Spleen (tissue), 11 donors: ENCODE results near the gene VCPKMT. TPM values are rescaled to one million over a fixed set of nuclear protein-coding genes. Genes with fewer than 3 reads are reported as not detected.

Source experiments
- DNase-seq: peaks from one replicate; pipeline ENCODE4 v3.0.0-alpha.2; 2020
- H3K27ac ChIP-seq, 8 donors: fragments of 200-600 bp; sonication (generic) in 7 of 8; 1 replicate in 4 of 8; 2 replicates in 4 of 8; pipeline versions ENCODE4 v1.5.0 to v1.8.0; 2016 to 2021; ENCODE audit warnings: inconsistent platforms in 4 of 8, mild to moderate bottlenecking in 4 of 8, moderate library complexity in 1 of 8
- H3K27me3 ChIP-seq, 7 donors: fragments of 200-600 bp; sonication (generic) in 6 of 7; replicated peaks in 1 of 7; 1 replicate in 4 of 7; 2 replicates in 3 of 7; pipeline versions ENCODE4 v1.5.0 to v1.8.0; 2016 to 2021; ENCODE audit warnings: inconsistent platforms in 3 of 7, mild to moderate bottlenecking in 1 of 7
- H3K36me3 ChIP-seq, 6 donors: fragments of 200-600 bp; sonication (generic) in 5 of 6; 1 replicate in 4 of 6; 2 replicates in 2 of 6; pipeline versions ENCODE4 v1.5.0 to v1.8.0; 2016 to 2021; ENCODE audit warnings: inconsistent platforms in 2 of 6
- H3K4me1 ChIP-seq, 6 donors: fragments of 200-600 bp; sonication (generic) in 5 of 6; 1 replicate in 3 of 6; 2 replicates in 3 of 6; pipeline versions ENCODE4 v1.5.0 to v1.8.0; 2016 to 2021; ENCODE audit warnings: inconsistent platforms in 3 of 6
- H3K4me3 ChIP-seq, 8 donors: fragments of 200-600 bp; sonication (generic) in 7 of 8; 1 replicate in 4 of 8; 2 replicates in 4 of 8; pipeline versions ENCODE4 v1.5.0 to v1.8.0; 2016 to 2021; ENCODE audit warnings: inconsistent platforms in 4 of 8, mild to moderate bottlenecking in 4 of 8, moderate library complexity in 2 of 8
- H3K9me3 ChIP-seq, 8 donors: fragments of 200-600 bp; sonication (generic) in 7 of 8; 1 replicate in 4 of 8; 2 replicates in 4 of 8; pipeline versions ENCODE4 v1.5.0 to v1.8.0; 2016 to 2021; ENCODE audit warnings: inconsistent platforms in 4 of 8
- POLR2A ChIP-seq, 3 donors: fragments of 450-650 bp; IDR thresholded peaks; one replicate each; pipeline ENCODE4 v1.5.1; 2017; ENCODE audit warnings: antibody characterized with exemption in 3 of 3, mild to moderate bottlenecking in 1 of 3
- POLR2AphosphoS5 ChIP-seq, 3 donors: sonication (generic); formaldehyde crosslinking; IDR thresholded peaks; one replicate each; pipeline ENCODE4 v1.5.1; 2017; ENCODE audit warnings: antibody characterized with exemption in 3 of 3
- WGBS, 5 donors: extraction: QIAGEN DNeasy Blood & Tissue Kit in 3 of 5; methylation state at CpG; one replicate each; pipeline versions ENCODE4 v1.1.5 to v1.1.7; 2013 to 2018; 5-methylcytosine and 5-hydroxymethylcytosine counted together
- intact Hi-C: fragments of 100-400 bp; cut with DNase I; formaldehyde crosslinking; loops from one replicate; pipeline ENCODE4 v1.15.0; 2023; ENCODE audit warnings: low total_unique reads
- polyA plus RNA-seq, 3 donors: library from polyadenylated mRNA; stranded (reverse); fragments of 200-250 nt; gene quantifications; one replicate each; pipeline ENCODE4 v1.2.1, GENCODE V29; 2013
- small RNA-seq, 4 donors: library from RNA; depleted of rRNA; stranded (forward); fragments of <200 nt; gene quantifications; one replicate each; pipeline ENCODE3, GENCODE V24; 2016
- total RNA-seq, 7 donors: library from RNA; depleted of rRNA in 3 of 7; stranded (reverse); fragments of >200 nt in 3 of 7; fragmentation: NEBNext Ultra II Directional in 4 of 7; extraction: Animal tissue kit (Norgen Biotek cat#: 25700) in 4 of 7; gene quantifications; one replicate each; pipeline versions ENCODE4 v1.1.0 to v1.2.1, GENCODE V29; 2016 to 2021
- TF ChIP-seq, protein P1 (sequence below), 11 experiments: fragments of 200-600 bp in 7 of 11; fragments of 450-650 bp in 4 of 11; sonication (generic) in 4 of 11; IDR thresholded peaks in 8 of 11; conservative IDR thresholded peaks in 3 of 11; 1 replicate in 7 of 11; 2 replicates in 4 of 11; pipeline versions ENCODE4 v1.4.0 to v1.8.0; 2016 to 2021; ENCODE audit warnings: antibody characterized with exemption in 11 of 11, inconsistent platforms in 4 of 11, mild to moderate bottlenecking in 1 of 11
- donor health status: healthy with polysubstance abuse.
- donor health status: DM: no; HTN: no; CAD: no; lungs with moderate emphysema.
- donor health status: DM: no; HTN: no; CAD: no.
- donor health status: Bipolar disorder and iron deficiency.
- donor health status: healthy.
- donor health status: DM: no; HTN: no; CAD: no.
- donor health status: DM: yes; HTN: yes; CAD: no.

The VCPKMT gene
- total and polyA plus RNA-seq, 10 donors = 9.2 to 28.8 (median 12.3) TPM

- Histone ChIP-seq H3K27me3 (no peaks in the 10 kb centered on the region), H3K4me3 (peak overlapping the region in 2 of 8 donors; percentile 4 to 38), H3K36me3 (no peaks in the 10 kb centered on the region), H3K9me3 (no peaks in the 10 kb centered on the region), H3K27ac (peak overlapping the region; percentile 55 to 95 (median 90)), H3K4me1 (peaks cover 32 to 85% (median 63%) of the 10 kb centered on the region in 6 donors)
- peak; percentile 94 for DNase-seq
- intact Hi-C loops = no loop called here
- 20 to 27% (median 25%) methylated on average over 9 to 11 of the region's 11 CpGs for WGBS, 5 donors
- TF ChIP-seq, protein P1, sequence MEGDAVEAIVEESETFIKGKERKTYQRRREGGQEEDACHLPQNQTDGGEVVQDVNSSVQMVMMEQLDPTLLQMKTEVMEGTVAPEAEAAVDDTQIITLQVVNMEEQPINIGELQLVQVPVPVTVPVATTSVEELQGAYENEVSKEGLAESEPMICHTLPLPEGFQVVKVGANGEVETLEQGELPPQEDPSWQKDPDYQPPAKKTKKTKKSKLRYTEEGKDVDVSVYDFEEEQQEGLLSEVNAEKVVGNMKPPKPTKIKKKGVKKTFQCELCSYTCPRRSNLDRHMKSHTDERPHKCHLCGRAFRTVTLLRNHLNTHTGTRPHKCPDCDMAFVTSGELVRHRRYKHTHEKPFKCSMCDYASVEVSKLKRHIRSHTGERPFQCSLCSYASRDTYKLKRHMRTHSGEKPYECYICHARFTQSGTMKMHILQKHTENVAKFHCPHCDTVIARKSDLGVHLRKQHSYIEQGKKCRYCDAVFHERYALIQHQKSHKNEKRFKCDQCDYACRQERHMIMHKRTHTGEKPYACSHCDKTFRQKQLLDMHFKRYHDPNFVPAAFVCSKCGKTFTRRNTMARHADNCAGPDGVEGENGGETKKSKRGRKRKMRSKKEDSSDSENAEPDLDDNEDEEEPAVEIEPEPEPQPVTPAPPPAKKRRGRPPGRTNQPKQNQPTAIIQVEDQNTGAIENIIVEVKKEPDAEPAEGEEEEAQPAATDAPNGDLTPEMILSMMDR (IDR thresholded peaks at IDR 0.05 in 8 of 11, conservative IDR thresholded peaks at IDR 0.05 in 3 of 11) = no peak
- peak in 2 of 3 donors; percentile 90 to 91 for TF ChIP-seq POLR2AphosphoS5 (IDR thresholded peaks at IDR 0.05)
- TF ChIP-seq POLR2A (IDR thresholded peaks at IDR 0.05) = peak in 1 of 3 donors; percentile 57
These were observed 54.5 kb downstream of the VCPKMT start for GRCh38 chr14:50061664-50062437.

- Histone ChIP-seq H3K9me3 (no peaks in the 10 kb centered on the region), H3K27ac (peak overlapping the region; percentile 55 to 95 (median 90)), H3K36me3 (no peaks in the 10 kb centered on the region), H3K4me1 (peaks cover 32 to 90% (median 70%) of the 10 kb centered on the region in 6 donors), H3K4me3 (peak overlapping the region in 1 of 8 donors; percentile 38), H3K27me3 (no peaks in the 10 kb centered on the region)
- DNase-seq = peak; percentile 75
- intact Hi-C loops = no loop called here
- TF ChIP-seq, protein P1 (IDR thresholded peaks at IDR 0.05 in 8 of 11, conservative IDR thresholded peaks at IDR 0.05 in 3 of 11) = peak in 2 of 11 experiments; percentile 9 to 14
- TF ChIP-seq POLR2A (IDR thresholded peaks at IDR 0.05) = no peak
- 27 to 35% (median 28%) methylated on average over 12 of the region's 12 CpGs for WGBS, 5 donors
These were observed 55.3 kb downstream of the VCPKMT start for GRCh38 chr14:50060871-50061663.

GRCh38 chr14:50059763-50060616 lies 56.4 kb downstream of the VCPKMT start:
- 80 to 86% (median 82%) methylated on average over 13 of the region's 13 CpGs for WGBS, 5 donors
- peak; percentile 71 for DNase-seq

More at GRCh38 chr14:50059763-50060616, 56.4 kb downstream of the VCPKMT start:
- Histone ChIP-seq H3K9me3 (no peaks in the 10 kb centered on the region), H3K27ac (peak overlapping the region; percentile 55 to 95 (median 90)), H3K4me3 (no peak overlapping the region), H3K4me1 (peaks cover 32 to 87% (median 68%) of the 10 kb centered on the region in 6 donors), H3K27me3 (no peaks in the 10 kb centered on the region), H3K36me3 (no peaks in the 10 kb centered on the region)
- TF ChIP-seq POLR2A (IDR thresholded peaks at IDR 0.05) (no peak), POLR2AphosphoS5 (IDR thresholded peaks at IDR 0.05) (no peak)
- TF ChIP-seq, protein P1 (IDR thresholded peaks at IDR 0.05 in 8 of 11, conservative IDR thresholded peaks at IDR 0.05 in 3 of 11) = no peak
- intact Hi-C loops = no loop called here

Small RNA genes lying within 50 kb of the gene (small RNA-seq; reads per million reads assigned to genes)
- 0 reads per million in 4 donors for gene RF00019

Other genes with a start within 250 kb of the VCPKMT start
- 10 to 100 TPM; 74.3 to 89.1 (median 83.6) TPM for gene ARF6, start 223.5 kb downstream of the VCPKMT start, total RNA-seq
- 10 to 100 TPM; 39.0 to 63.9 (median 43.9) TPM for gene ARF6, start 223.5 kb downstream of the VCPKMT start, polyA plus RNA-seq
- 10 to 100 TPM; 40.1 to 68.8 (median 55.5) TPM for gene SOS2, start 115.0 kb upstream of the VCPKMT start, total RNA-seq
- gene SOS2, start 115.0 kb upstream of the VCPKMT start, polyA plus RNA-seq = 1 to 10 TPM; 6.7 to 9.6 (median 7.0) TPM
- gene L2HGDH, start 195.7 kb upstream of the VCPKMT start, total RNA-seq = 1 to 10 TPM; 2.8 to 4.9 (median 3.9) TPM
- 1 to 10 TPM in 2 of 3 donors, under 1 TPM in 1; 0.72 to 1.2 (median 1.2) TPM for gene L2HGDH, start 195.7 kb upstream of the VCPKMT start, polyA plus RNA-seq
- gene DMAC2L, start 195.8 kb upstream of the VCPKMT start, total RNA-seq = 10 to 100 TPM; 10.0 to 24.7 (median 20.5) TPM
- 10 to 100 TPM; 15.7 to 17.0 (median 17.0) TPM for gene DMAC2L, start 195.8 kb upstream of the VCPKMT start, polyA plus RNA-seq